ENCODE results near the gene DDX24. TPM values are rescaled to one million over a fixed set of nuclear protein-coding genes. Genes with fewer than 3 reads are reported as not detected.

DDX24 gene
- total RNA-seq, 1 donor from 2014 or later = 97.3 TPM

- no peaks in the 10 kb centered on the region for H3K27me3 ChIP-seq (ENCODE audit: control insufficient read depth, insufficient read depth, low read length)
- H3K4me3 ChIP-seq (ENCODE audit: low read depth, low read length) = no peak overlapping the region
Observed at GRCh38 chr14:94098326-94098992, 17.5 kb upstream of the DDX24 start.

GRCh38 chr14:94097091-94097490 lies 16.1 kb upstream of the DDX24 start:
- Histone ChIP-seq H3K36me3 (ENCODE audit: control insufficient read depth, insufficient read depth, low read length) (no peaks in the 10 kb centered on the region), H3K27me3 (ENCODE audit: control insufficient read depth, insufficient read depth, low read length) (no peaks in the 10 kb centered on the region), H3K4me3 (ENCODE audit: low read depth, low read length) (no peak overlapping the region)
- no peak for TF ChIP-seq CTCF (IDR thresholded peaks at IDR 0.05; ENCODE audit: insufficient read depth, low read length, poor library complexity, severe bottlenecking)
- DNase-seq (ENCODE audit: low read depth) = no peak

More at GRCh38 chr14:94098326-94098992, 17.5 kb upstream of the DDX24 start:
- H3K36me3 ChIP-seq (ENCODE audit: control insufficient read depth, insufficient read depth, low read length) = no peaks in the 10 kb centered on the region
- TF ChIP-seq CTCF (IDR thresholded peaks at IDR 0.05; ENCODE audit: insufficient read depth, low read length, poor library complexity, severe bottlenecking) = no peak
- DNase-seq (ENCODE audit: low read depth) = no peak

GRCh38 chr14:94093418-94093817 lies 12.4 kb upstream of the DDX24 start:
- DNase-seq (ENCODE audit: low read depth) = no peak
- TF ChIP-seq CTCF (IDR thresholded peaks at IDR 0.05; ENCODE audit: insufficient read depth, low read length, poor library complexity, severe bottlenecking) = no peak
- no peaks in the 10 kb centered on the region for H3K36me3 ChIP-seq (ENCODE audit: control insufficient read depth, insufficient read depth, low read length)
- no peaks in the 10 kb centered on the region for H3K27me3 ChIP-seq (ENCODE audit: control insufficient read depth, insufficient read depth, low read length)
- no peak overlapping the region for H3K4me3 ChIP-seq (ENCODE audit: low read depth, low read length)

GRCh38 chr14:94089479-94089878 lies 8.5 kb upstream of the DDX24 start:
- H3K4me3 ChIP-seq (ENCODE audit: low read depth, low read length) = no peak overlapping the region
- no peak for TF ChIP-seq CTCF (IDR thresholded peaks at IDR 0.05; ENCODE audit: insufficient read depth, low read length, poor library complexity, severe bottlenecking)
- no peaks in the 10 kb centered on the region for H3K27me3 ChIP-seq (ENCODE audit: control insufficient read depth, insufficient read depth, low read length)
- no peaks in the 10 kb centered on the region for H3K36me3 ChIP-seq (ENCODE audit: control insufficient read depth, insufficient read depth, low read length)
- no peak for DNase-seq (ENCODE audit: low read depth)

GRCh38 chr14:94088516-94088915 lies 7.5 kb upstream of the DDX24 start:
- Histone ChIP-seq H3K4me3 (ENCODE audit: low read depth, low read length) (no peak overlapping the region), H3K36me3 (ENCODE audit: control insufficient read depth, insufficient read depth, low read length) (no peaks in the 10 kb centered on the region), H3K27me3 (ENCODE audit: control insufficient read depth, insufficient read depth, low read length) (no peaks in the 10 kb centered on the region)
- no peak for DNase-seq (ENCODE audit: low read depth)
- TF ChIP-seq CTCF (IDR thresholded peaks at IDR 0.05; ENCODE audit: insufficient read depth, low read length, poor library complexity, severe bottlenecking) = no peak

GRCh38 chr14:94087891-94088290 lies 6.9 kb upstream of the DDX24 start:
- no peak for TF ChIP-seq CTCF (IDR thresholded peaks at IDR 0.05; ENCODE audit: insufficient read depth, low read length, poor library complexity, severe bottlenecking)
- Histone ChIP-seq H3K4me3 (ENCODE audit: low read depth, low read length) (no peak overlapping the region), H3K27me3 (ENCODE audit: control insufficient read depth, insufficient read depth, low read length) (no peaks in the 10 kb centered on the region), H3K36me3 (ENCODE audit: control insufficient read depth, insufficient read depth, low read length) (no peaks in the 10 kb centered on the region)
- DNase-seq (ENCODE audit: low read depth) = no peak

All from kidney epithelial cell (primary cell).